SK-N-SH treated with all-trans-retinoic acid at 6 μM for 48 hours (cell line): Measurements from ENCODE around the gene DPP7.

Source experiments
- ATAC-seq: fragments of 200-7000 bp; cut with Tn5 transposase; 3 replicates; pipeline ENCODE4 v1.9.1; 2020; ENCODE audit warnings: mild to moderate bottlenecking, moderate library complexity
- BACH2 ChIP-seq: fragments of 250-450 bp; sonication (Bioruptor Pico); IDR thresholded peaks from 2 replicates; pipeline ENCODE4 v1.9.0; 2021; ENCODE audit warnings: mild to moderate bottlenecking, borderline replicate concordance
- CSDC2 ChIP-seq: fragments of 250-450 bp; sonication (Bioruptor Pico); IDR thresholded peaks from 2 replicates; pipeline ENCODE4 v1.5.0; 2020; ENCODE audit warnings: mild to moderate bottlenecking, moderate library complexity
- ESRRG ChIP-seq: fragments of 250-450 bp; sonication (Bioruptor Pico); IDR thresholded peaks from 2 replicates; pipeline ENCODE4 v1.6.1; 2021; ENCODE audit warnings: mild to moderate bottlenecking
- GLIS3 ChIP-seq: fragments of 250-450 bp; sonication (Bioruptor Pico); IDR thresholded peaks from 2 replicates; pipeline ENCODE4 v1.5.0; 2020; ENCODE audit warnings: mild to moderate bottlenecking, moderate library complexity
- ISL1 ChIP-seq: fragments of 250-450 bp; sonication (Bioruptor Pico); IDR thresholded peaks from 2 replicates; pipeline ENCODE4 v2.1.2; 2022; ENCODE audit warnings: mild to moderate bottlenecking, moderate library complexity
- OSR1 ChIP-seq: fragments of 250-450 bp; sonication (Bioruptor Pico); IDR thresholded peaks from 2 replicates; pipeline ENCODE4 v1.8.0; 2022; ENCODE audit warnings: moderate library complexity, mild to moderate bottlenecking, inconsistent platforms
- PPARA ChIP-seq: fragments of 250-450 bp; sonication (Bioruptor Pico); IDR thresholded peaks from 2 replicates; pipeline ENCODE4 v1.5.0; 2020; ENCODE audit warnings: mild to moderate bottlenecking, borderline replicate concordance
- RARB ChIP-seq: fragments of 250-450 bp; sonication (Bioruptor Pico); IDR thresholded peaks from 2 replicates; pipeline ENCODE4 v1.8.0; 2021; ENCODE audit warnings: mild to moderate bottlenecking, moderate library complexity
- SNAI2 ChIP-seq: fragments of 250-450 bp; sonication (Bioruptor Pico); IDR thresholded peaks from 2 replicates; pipeline ENCODE4 v1.5.0; 2020; ENCODE audit warnings: mild to moderate bottlenecking, moderate library complexity
- TCF4 ChIP-seq: fragments of 250-450 bp; sonication (Bioruptor Pico); IDR thresholded peaks from 2 replicates; pipeline ENCODE4 v1.8.0; 2021; ENCODE audit warnings: mild to moderate bottlenecking, moderate library complexity, borderline replicate concordance
- TOX ChIP-seq: fragments of 250-450 bp; sonication (Bioruptor Pico); IDR thresholded peaks from 2 replicates; pipeline ENCODE4 v1.8.0; 2021; ENCODE audit warnings: mild to moderate bottlenecking, moderate library complexity, borderline replicate concordance
- ZC3H10 ChIP-seq: fragments of 250-450 bp; sonication (Bioruptor Pico); IDR thresholded peaks from 2 replicates; pipeline ENCODE4 v1.5.1; 2021; ENCODE audit warnings: mild to moderate bottlenecking, moderate library complexity
- ZFP3 ChIP-seq: fragments of 250-450 bp; sonication (Bioruptor Pico); IDR thresholded peaks from 2 replicates; pipeline ENCODE4 v1.5.0; 2020; ENCODE audit warnings: mild to moderate bottlenecking, moderate library complexity
- ZFP30 ChIP-seq: fragments of 450-650 bp; formaldehyde crosslinking; IDR thresholded peaks from 2 replicates; pipeline ENCODE4 v1.5.0; 2022; ENCODE audit warnings: mild to moderate bottlenecking, moderate library complexity
- TF ChIP-seq, protein P1 (sequence below): fragments of 250-450 bp; sonication (Bioruptor Pico); IDR thresholded peaks from 2 replicates; pipeline ENCODE4 v1.5.1; 2020; ENCODE audit warnings: low read depth, mild to moderate bottlenecking, moderate library complexity
- TF ChIP-seq, protein P2 (sequence below): fragments of 250-450 bp; sonication (Bioruptor Pico); IDR thresholded peaks from 2 replicates; pipeline ENCODE4 v1.5.0; 2020; ENCODE audit warnings: mild to moderate bottlenecking, moderate library complexity
- TF ChIP-seq, protein P3 (sequence below): fragments of 250-450 bp; sonication (Bioruptor Pico); IDR thresholded peaks from 2 replicates; pipeline ENCODE4 v1.8.0; 2021; ENCODE audit warnings: low read depth, mild to moderate bottlenecking, moderate library complexity, borderline replicate concordance
- TF ChIP-seq, protein P4 (sequence below): fragments of 250-450 bp; sonication (Bioruptor Pico); IDR thresholded peaks from 2 replicates; pipeline ENCODE4 v1.8.0; 2020; ENCODE audit warnings: mild to moderate bottlenecking, moderate library complexity, borderline replicate concordance
- TF ChIP-seq, protein P5 (sequence below): fragments of 250-450 bp; sonication (Bioruptor Pico); IDR thresholded peaks from 2 replicates; pipeline ENCODE4 v1.5.1; 2021; ENCODE audit warnings: mild to moderate bottlenecking, moderate library complexity

Gene DPP7

DNA sequence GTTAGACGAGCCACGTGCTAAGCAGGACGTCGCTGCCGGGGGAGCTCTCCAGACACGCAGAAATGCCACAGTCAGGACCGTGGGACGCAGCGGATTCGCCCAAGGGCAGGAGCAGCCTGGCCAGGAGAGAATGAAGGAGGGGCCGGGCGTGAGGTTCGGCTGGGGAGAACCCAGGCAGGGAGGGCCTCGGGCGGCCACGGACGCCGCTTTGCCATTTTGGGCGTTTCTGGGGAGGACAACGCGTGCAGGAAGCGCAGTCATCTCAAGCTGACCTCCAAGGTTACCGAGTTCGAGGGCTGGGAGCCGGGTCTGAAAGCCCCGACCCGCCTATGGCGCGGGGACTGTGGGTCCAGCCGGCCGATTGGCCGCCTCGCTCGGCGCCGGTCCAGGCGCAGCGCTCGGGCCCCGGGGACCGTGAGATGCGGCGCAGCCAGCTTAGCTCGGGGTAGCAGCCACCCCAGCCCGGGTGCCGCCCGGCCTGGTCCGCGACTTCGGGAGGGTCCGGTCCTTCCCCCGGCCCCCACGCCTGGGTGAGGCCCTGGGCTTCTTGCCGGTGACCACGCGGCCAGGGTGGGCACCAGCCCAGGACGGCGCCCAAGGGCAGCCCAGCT is 28.5 kb downstream of the DPP7 start (continued):
- no peak for TF ChIP-seq PPARA (CRISPR knock-in tag)
- TF ChIP-seq SNAI2 (CRISPR knock-in tag): no peak
- TF ChIP-seq GLIS3: no peak
- TF ChIP-seq, all 23 proteins: peak for 0

DNA sequence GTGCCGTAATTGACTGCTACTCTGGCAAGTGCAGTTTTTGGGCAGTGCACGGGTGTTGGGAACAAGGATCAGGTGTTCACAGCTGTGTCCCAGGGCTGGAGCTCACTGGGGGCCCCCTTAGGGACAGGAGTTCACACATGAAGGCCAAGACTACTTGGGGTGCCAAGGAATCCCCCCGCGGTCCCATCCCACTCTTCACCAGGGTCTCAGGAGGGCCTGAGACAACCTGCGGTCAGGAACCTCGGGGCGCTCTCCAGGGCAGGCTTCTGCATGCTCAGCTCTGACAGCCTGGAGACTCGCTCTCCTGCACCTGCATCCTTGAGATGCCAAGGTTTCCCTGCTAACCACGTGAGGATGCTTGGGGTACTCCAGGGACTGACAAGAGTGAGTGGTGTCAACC is 30.0 kb downstream of the DPP7 start:
- no peak for ATAC-seq
- TF ChIP-seq ESRRG (CRISPR knock-in tag): no peak
- no peak for TF ChIP-seq SNAI2 (CRISPR knock-in tag)
- TF ChIP-seq BACH2 (CRISPR knock-in tag): no peak
- TF ChIP-seq, protein P1, sequence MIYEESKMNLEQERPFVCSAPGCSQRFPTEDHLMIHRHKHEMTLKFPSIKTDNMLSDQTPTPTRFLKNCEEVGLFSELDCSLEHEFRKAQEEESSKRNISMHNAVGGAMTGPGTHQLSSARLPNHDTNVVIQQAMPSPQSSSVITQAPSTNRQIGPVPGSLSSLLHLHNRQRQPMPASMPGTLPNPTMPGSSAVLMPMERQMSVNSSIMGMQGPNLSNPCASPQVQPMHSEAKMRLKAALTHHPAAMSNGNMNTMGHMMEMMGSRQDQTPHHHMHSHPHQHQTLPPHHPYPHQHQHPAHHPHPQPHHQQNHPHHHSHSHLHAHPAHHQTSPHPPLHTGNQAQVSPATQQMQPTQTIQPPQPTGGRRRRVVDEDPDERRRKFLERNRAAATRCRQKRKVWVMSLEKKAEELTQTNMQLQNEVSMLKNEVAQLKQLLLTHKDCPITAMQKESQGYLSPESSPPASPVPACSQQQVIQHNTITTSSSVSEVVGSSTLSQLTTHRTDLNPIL (CRISPR knock-in tag): no peak
- TF ChIP-seq, protein P2, sequence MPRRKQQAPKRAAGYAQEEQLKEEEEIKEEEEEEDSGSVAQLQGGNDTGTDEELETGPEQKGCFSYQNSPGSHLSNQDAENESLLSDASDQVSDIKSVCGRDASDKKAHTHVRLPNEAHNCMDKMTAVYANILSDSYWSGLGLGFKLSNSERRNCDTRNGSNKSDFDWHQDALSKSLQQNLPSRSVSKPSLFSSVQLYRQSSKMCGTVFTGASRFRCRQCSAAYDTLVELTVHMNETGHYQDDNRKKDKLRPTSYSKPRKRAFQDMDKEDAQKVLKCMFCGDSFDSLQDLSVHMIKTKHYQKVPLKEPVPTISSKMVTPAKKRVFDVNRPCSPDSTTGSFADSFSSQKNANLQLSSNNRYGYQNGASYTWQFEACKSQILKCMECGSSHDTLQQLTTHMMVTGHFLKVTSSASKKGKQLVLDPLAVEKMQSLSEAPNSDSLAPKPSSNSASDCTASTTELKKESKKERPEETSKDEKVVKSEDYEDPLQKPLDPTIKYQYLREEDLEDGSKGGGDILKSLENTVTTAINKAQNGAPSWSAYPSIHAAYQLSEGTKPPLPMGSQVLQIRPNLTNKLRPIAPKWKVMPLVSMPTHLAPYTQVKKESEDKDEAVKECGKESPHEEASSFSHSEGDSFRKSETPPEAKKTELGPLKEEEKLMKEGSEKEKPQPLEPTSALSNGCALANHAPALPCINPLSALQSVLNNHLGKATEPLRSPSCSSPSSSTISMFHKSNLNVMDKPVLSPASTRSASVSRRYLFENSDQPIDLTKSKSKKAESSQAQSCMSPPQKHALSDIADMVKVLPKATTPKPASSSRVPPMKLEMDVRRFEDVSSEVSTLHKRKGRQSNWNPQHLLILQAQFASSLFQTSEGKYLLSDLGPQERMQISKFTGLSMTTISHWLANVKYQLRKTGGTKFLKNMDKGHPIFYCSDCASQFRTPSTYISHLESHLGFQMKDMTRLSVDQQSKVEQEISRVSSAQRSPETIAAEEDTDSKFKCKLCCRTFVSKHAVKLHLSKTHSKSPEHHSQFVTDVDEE: no peak
- TF ChIP-seq ZFP3 (CRISPR knock-in tag): no peak
- TF ChIP-seq, all 23 proteins: peak for 0

DNA sequence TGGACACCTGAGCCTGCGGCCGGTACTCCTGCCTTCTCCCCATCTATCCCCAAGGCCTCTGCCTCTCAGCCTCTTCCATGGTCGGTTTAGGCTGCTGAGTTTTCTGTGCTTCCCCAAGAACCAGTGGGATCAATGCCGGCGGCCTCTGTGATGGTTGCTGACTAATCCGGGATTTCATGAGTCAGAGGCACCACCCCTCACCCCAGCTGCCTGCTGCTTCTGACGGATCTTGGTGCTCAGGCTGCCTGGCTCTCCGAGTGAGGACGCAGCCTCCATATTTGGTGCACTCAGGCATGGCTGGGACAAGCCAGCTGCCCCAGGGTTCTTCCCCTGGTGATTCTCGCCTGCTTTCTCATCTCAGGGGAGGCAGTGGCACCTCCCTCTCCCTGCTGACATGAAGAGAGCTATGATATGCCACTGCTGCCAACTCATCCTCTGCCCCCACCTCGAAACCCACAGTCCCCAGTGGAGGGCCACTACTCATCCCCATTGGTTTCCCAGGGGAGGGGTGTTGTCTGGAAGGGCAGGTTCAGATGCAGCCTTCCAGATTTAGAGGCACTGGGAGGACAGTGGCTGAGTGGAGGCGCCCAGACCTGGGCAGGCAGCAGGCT is 31.0 kb downstream of the DPP7 start:
- peak; percentile 52 for ATAC-seq
- TF ChIP-seq BACH2 (CRISPR knock-in tag): no peak
- no peak for TF ChIP-seq RARB (CRISPR knock-in tag)
- TF ChIP-seq ISL1 (CRISPR knock-in tag): no peak
- TF ChIP-seq SNAI2 (CRISPR knock-in tag): no peak
- TF ChIP-seq, protein P3, sequence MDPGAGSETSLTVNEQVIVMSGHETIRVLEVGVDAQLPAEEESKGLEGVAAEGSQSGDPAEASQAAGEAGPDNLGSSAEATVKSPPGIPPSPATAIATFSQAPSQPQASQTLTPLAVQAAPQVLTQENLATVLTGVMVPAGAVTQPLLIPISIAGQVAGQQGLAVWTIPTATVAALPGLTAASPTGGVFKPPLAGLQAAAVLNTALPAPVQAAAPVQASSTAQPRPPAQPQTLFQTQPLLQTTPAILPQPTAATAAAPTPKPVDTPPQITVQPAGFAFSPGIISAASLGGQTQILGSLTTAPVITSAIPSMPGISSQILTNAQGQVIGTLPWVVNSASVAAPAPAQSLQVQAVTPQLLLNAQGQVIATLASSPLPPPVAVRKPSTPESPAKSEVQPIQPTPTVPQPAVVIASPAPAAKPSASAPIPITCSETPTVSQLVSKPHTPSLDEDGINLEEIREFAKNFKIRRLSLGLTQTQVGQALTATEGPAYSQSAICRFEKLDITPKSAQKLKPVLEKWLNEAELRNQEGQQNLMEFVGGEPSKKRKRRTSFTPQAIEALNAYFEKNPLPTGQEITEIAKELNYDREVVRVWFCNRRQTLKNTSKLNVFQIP: no peak

DNA sequence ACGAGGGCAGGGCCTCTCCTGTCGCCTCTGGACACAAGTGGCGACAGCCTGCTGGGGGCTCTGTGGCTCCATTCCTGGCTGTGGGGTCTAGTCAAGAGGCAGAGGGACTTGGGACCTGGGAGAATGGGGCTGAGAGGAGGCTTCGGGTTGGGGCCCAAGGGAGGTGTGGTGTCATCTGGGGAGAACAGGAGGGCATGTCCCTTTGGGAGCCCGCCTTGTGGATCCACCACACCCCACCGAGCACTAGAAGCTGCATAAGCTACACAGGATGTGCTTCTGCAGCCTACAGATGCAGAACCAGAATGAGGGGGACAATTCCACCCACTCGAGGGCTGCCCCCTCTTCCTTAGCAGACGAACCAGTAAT is 31.6 kb downstream of the DPP7 start:
- ATAC-seq: no peak
- TF ChIP-seq ESRRG (CRISPR knock-in tag) (no peak), PPARA (CRISPR knock-in tag) (no peak), ZFP30 (CRISPR knock-in tag) (no peak), ISL1 (CRISPR knock-in tag) (no peak), ZFP3 (CRISPR knock-in tag) (no peak), TCF4 (CRISPR knock-in tag) (no peak)
- TF ChIP-seq, protein P1 (CRISPR knock-in tag): no peak
- TF ChIP-seq, protein P4, sequence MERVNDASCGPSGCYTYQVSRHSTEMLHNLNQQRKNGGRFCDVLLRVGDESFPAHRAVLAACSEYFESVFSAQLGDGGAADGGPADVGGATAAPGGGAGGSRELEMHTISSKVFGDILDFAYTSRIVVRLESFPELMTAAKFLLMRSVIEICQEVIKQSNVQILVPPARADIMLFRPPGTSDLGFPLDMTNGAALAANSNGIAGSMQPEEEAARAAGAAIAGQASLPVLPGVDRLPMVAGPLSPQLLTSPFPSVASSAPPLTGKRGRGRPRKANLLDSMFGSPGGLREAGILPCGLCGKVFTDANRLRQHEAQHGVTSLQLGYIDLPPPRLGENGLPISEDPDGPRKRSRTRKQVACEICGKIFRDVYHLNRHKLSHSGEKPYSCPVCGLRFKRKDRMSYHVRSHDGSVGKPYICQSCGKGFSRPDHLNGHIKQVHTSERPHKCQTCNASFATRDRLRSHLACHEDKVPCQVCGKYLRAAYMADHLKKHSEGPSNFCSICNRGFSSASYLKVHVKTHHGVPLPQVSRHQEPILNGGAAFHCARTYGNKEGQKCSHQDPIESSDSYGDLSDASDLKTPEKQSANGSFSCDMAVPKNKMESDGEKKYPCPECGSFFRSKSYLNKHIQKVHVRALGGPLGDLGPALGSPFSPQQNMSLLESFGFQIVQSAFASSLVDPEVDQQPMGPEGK: no peak

DNA sequence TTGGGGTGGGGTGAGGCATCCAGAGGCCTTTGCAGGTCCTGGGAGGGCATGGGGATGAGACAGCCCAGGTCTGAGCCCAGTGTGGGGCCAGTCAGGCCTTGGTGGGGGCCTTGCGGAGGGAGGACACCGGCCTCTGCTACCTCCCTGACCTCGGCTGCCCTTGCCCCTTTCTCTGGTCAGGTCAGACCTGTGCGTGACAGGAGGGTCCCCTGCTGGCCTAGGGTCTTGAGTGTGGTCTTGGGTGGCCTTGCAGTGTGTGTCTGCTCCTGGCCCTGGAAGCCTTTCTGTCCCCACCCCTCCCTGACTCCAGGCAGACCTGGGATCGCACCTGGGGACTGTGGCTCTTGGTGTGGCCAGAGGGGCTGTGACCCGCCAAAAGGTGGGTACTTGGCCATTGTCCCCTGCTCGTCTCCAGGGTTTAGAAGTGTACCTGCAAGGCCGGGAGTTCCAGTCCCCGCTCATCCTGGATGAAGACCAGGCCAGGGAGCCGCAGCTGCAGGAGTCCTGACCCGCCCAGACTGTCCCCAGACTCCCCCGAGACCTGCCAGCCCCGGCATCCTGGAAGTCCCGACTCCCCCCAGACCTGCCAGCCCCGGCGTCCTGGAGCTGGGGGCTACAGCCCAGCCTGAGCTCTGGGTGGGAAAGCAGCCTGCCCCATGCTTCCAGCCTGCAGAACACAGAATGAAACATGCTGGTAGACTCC is 32.2 kb downstream of the DPP7 start:
- ATAC-seq: no peak
- TF ChIP-seq CSDC2 (CRISPR knock-in tag): no peak
- TF ChIP-seq RARB (CRISPR knock-in tag): no peak
- no peak for TF ChIP-seq ISL1 (CRISPR knock-in tag)
- TF ChIP-seq OSR1 (CRISPR knock-in tag): no peak
- no peak for TF ChIP-seq TOX (CRISPR knock-in tag)
- no peak for TF ChIP-seq ZFP3 (CRISPR knock-in tag)
- TF ChIP-seq, protein P4: no peak
- TF ChIP-seq ZC3H10 (CRISPR knock-in tag): no peak
- TF ChIP-seq, protein P5, sequence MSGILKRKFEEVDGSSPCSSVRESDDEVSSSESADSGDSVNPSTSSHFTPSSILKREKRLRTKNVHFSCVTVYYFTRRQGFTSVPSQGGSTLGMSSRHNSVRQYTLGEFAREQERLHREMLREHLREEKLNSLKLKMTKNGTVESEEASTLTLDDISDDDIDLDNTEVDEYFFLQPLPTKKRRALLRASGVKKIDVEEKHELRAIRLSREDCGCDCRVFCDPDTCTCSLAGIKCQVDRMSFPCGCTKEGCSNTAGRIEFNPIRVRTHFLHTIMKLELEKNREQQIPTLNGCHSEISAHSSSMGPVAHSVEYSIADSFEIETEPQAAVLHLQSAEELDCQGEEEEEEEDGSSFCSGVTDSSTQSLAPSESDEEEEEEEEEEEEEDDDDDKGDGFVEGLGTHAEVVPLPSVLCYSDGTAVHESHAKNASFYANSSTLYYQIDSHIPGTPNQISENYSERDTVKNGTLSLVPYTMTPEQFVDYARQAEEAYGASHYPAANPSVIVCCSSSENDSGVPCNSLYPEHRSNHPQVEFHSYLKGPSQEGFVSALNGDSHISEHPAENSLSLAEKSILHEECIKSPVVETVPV (CRISPR knock-in tag): no peak
- no peak for TF ChIP-seq TCF4 (CRISPR knock-in tag)
